ENCODE measurements around the gene IKBKE. TPM values are rescaled to one million over a fixed set of nuclear protein-coding genes. Genes with fewer than 3 reads are reported as not detected.

IKBKE gene
- total RNA-seq, 2 donors from 2014 or later, result 5.0 to 8.5 TPM

DNA sequence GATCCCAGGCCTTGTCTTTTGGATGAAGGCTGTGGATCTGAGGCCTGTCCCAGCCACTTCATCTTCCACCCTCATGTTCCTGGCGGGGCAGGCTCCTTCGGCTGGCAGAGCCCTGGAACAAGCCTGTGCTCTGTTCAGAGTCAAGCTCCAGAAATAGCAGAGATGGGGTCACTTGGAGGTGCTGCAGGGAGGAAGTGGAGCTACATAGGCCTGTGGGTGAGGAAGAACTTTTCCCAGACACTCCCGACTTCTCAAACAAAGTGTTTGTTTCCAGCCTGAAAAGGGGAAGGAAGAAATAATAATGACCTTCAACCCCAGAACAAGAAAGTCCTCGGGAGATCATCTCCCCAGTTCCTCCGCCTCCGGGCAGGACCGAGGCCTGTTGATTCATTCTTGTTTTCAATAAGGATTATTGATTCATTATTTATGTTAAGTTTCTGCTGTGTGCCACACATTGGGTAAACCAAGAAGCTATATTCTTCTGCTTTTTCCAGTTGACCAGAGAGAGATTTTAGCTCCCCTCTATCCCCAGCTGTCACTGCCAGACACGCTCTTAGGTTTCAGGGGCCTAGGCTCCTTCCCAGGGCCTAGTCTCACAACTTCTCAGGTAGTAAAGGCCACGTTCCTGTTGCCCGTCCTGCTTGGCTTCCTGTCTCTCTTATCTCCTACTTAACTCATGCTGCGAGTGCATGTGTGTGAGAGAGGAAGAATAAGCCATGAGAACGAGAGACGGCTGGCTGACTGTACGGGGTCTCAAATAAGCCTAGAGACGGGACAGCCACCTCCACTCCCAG is 16.9 kb downstream of the IKBKE start:
- DNase-seq, result no peak
- Mint-ChIP-seq H3K4me3 (no peak overlapping the region), H3K27ac (peak overlapping the region; percentile 55)

DNA sequence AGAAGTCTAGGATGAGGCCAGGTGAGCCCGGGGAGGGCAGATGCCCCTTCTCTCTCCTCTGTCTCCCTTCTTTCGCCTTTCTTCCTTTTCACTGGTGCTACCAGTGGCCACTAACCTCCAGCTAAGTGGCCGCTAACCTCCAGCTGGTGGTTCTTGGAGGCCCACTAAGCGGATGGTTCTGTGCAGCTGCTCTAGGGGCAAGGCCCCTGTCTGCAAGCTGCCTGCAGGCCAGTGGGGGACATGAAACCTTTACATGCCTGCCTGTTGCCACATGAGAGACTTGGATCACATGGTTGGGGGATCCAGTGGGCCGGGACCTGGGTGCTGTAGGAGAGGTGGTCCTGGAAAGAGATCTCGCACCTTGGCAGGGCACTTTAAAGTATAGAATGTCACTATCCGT is 17.7 kb downstream of the IKBKE start:
- Mint-ChIP-seq H3K36me3 (ENCODE audit: low read depth) (peaks cover 14% of the 10 kb centered on the region), H3K4me1 (peaks cover 7% of the 10 kb centered on the region), H3K9me3 (no peaks in the 10 kb centered on the region), H3K27me3 (ENCODE audit: insufficient read depth) (no peaks in the 10 kb centered on the region), H3K4me3 (no peak overlapping the region), H3K27ac (no peak overlapping the region)
- Histone ChIP-seq H3K27ac (ENCODE audit: low read depth, low read length) (no peak overlapping the region), H3K4me1 (ENCODE audit: control insufficient read depth, insufficient read depth, low read length) (no peaks in the 10 kb centered on the region), H3K27me3 (ENCODE audit: control insufficient read depth, insufficient read depth, low read length, poor library complexity, severe bottlenecking) (no peaks in the 10 kb centered on the region), H3K4me3 (ENCODE audit: low read length) (no peak overlapping the region), H3K9me3 (ENCODE audit: control insufficient read depth, low read length) (no peaks in the 10 kb centered on the region), H3K9ac (ENCODE audit: extremely low read depth, low read length, poor library complexity, severe bottlenecking) (no peak overlapping the region), H3K36me3 (ENCODE audit: control insufficient read depth, insufficient read depth, low read length) (no peaks in the 10 kb centered on the region)
- TF ChIP-seq, protein P1, sequence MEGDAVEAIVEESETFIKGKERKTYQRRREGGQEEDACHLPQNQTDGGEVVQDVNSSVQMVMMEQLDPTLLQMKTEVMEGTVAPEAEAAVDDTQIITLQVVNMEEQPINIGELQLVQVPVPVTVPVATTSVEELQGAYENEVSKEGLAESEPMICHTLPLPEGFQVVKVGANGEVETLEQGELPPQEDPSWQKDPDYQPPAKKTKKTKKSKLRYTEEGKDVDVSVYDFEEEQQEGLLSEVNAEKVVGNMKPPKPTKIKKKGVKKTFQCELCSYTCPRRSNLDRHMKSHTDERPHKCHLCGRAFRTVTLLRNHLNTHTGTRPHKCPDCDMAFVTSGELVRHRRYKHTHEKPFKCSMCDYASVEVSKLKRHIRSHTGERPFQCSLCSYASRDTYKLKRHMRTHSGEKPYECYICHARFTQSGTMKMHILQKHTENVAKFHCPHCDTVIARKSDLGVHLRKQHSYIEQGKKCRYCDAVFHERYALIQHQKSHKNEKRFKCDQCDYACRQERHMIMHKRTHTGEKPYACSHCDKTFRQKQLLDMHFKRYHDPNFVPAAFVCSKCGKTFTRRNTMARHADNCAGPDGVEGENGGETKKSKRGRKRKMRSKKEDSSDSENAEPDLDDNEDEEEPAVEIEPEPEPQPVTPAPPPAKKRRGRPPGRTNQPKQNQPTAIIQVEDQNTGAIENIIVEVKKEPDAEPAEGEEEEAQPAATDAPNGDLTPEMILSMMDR (conservative IDR thresholded peaks at IDR 0.05), result no peak
- no peak for DNase-seq
- WGBS, 2 experiments (ENCODE audit: insufficient coverage in 1 of 2, insufficient read length in 1 of 2), result 86 to 90% methylated on average over 5 to 7 of the region's 7 CpGs

More for the DNA sequence above, 16.9 kb downstream of the IKBKE start:
- 85 to 94% methylated on average over 3 to 15 of the region's 15 CpGs for WGBS, 2 experiments (ENCODE audit: insufficient coverage in 1 of 2, insufficient read length in 1 of 2)
- Histone ChIP-seq H3K27me3 (ENCODE audit: control insufficient read depth, insufficient read depth, low read length, poor library complexity, severe bottlenecking) (no peaks in the 10 kb centered on the region), H3K4me3 (ENCODE audit: low read length) (no peak overlapping the region), H3K4me1 (ENCODE audit: control insufficient read depth, insufficient read depth, low read length) (no peaks in the 10 kb centered on the region), H3K27ac (ENCODE audit: low read depth, low read length) (no peak overlapping the region), H3K36me3 (ENCODE audit: control insufficient read depth, insufficient read depth, low read length) (no peaks in the 10 kb centered on the region), H3K9ac (ENCODE audit: extremely low read depth, low read length, poor library complexity, severe bottlenecking) (no peak overlapping the region), H3K9me3 (ENCODE audit: control insufficient read depth, low read length) (no peaks in the 10 kb centered on the region)
- Mint-ChIP-seq H3K36me3 (ENCODE audit: low read depth) (peaks cover 9% of the 10 kb centered on the region), H3K9me3 (no peaks in the 10 kb centered on the region), H3K27me3 (ENCODE audit: insufficient read depth) (no peaks in the 10 kb centered on the region), H3K4me1 (peaks cover 7% of the 10 kb centered on the region)
- TF ChIP-seq, protein P1 (conservative IDR thresholded peaks at IDR 0.05), result no peak

DNA sequence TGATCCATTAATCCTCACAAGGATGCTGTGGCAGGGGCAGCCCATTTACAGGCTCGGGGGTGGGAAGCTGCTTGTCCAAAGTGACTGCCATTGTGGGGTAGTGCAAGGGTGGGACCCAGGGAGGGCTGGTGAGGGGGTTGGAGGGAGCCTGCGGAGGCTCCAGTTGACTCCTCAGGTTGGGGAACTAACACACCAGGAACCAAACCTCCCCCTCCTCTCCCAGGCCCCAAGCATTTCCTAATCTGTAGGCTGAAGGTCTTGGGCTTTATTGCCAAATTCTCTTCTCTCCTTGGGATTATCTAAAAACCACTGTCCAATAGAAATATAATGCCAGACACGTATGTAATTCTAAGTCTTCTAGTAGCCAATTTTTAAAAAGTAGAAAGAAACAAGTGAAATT is 18.2 kb downstream of the IKBKE start:
- Histone ChIP-seq H3K9ac (ENCODE audit: extremely low read depth, low read length, poor library complexity, severe bottlenecking) (no peak overlapping the region), H3K9me3 (ENCODE audit: control insufficient read depth, low read length) (no peaks in the 10 kb centered on the region), H3K27me3 (ENCODE audit: control insufficient read depth, insufficient read depth, low read length, poor library complexity, severe bottlenecking) (no peaks in the 10 kb centered on the region), H3K4me1 (ENCODE audit: control insufficient read depth, insufficient read depth, low read length) (no peaks in the 10 kb centered on the region), H3K27ac (ENCODE audit: low read depth, low read length) (no peak overlapping the region), H3K36me3 (ENCODE audit: control insufficient read depth, insufficient read depth, low read length) (no peaks in the 10 kb centered on the region), H3K4me3 (ENCODE audit: low read length) (no peak overlapping the region)
- DNase-seq, result no peak
- TF ChIP-seq, protein P1 (conservative IDR thresholded peaks at IDR 0.05), result no peak
- 90 to 100% methylated on average over 1 to 2 of the region's 3 CpGs for WGBS, 2 experiments (ENCODE audit: insufficient coverage in 1 of 2, insufficient read length in 1 of 2)
- no peaks in the 10 kb centered on the region for H3K27me3 Mint-ChIP-seq (ENCODE audit: insufficient read depth)
- no peak overlapping the region for H3K27ac Mint-ChIP-seq
- peaks cover 7% of the 10 kb centered on the region for H3K4me1 Mint-ChIP-seq
- H3K36me3 Mint-ChIP-seq (ENCODE audit: low read depth), result peaks cover 16% of the 10 kb centered on the region
- no peaks in the 10 kb centered on the region for H3K9me3 Mint-ChIP-seq
- no peak overlapping the region for H3K4me3 Mint-ChIP-seq
